GM18951 (cell line): ENCODE results near the gene KRT38.

Experiments
- POLR2A ChIP-seq: IDR thresholded peaks from 4 replicates; pipeline ENCODE4 v1.6.1; 2011; ENCODE audit warnings: mild to moderate bottlenecking; ENCODE audit not compliant: insufficient read length, insufficient read depth; ENCODE audit errors: extremely low read depth
- in situ Hi-C: fragments of 300-500 bp; cut with MboI; formaldehyde crosslinking; loops from one replicate; pipeline ENCODE4 v1.12.0; 2022; ENCODE audit warnings: low sequenced_read_pairs, mixed read lengths, inconsistent platforms; ENCODE audit not compliant: unreplicated experiment

KRT38 gene

DNA sequence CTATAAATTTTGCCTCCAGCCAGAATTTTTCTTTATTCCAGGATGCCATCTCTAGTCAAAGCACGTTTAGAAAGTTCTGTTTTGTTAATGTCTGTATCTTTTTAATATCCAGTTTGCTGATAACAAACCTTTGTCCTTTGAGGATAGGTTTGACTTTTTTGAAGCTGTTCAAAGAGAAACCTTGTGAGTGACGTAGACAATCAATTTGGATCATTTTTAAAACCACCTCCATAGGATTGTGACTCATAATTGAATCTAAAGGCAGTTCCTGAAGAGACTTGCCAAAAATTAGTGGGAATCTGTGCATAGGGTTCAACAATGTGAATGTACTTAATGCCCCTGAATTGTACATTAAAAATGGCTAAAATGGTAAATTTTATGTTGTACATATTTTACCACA lies 49.2 kb downstream of the KRT38 start:
- TF ChIP-seq POLR2A: no peak
- in situ Hi-C loops: loop anchor here (10.0 kb wide), 1 partner anchor 107 kb away; no protein-coding TSS in a partner anchor

DNA sequence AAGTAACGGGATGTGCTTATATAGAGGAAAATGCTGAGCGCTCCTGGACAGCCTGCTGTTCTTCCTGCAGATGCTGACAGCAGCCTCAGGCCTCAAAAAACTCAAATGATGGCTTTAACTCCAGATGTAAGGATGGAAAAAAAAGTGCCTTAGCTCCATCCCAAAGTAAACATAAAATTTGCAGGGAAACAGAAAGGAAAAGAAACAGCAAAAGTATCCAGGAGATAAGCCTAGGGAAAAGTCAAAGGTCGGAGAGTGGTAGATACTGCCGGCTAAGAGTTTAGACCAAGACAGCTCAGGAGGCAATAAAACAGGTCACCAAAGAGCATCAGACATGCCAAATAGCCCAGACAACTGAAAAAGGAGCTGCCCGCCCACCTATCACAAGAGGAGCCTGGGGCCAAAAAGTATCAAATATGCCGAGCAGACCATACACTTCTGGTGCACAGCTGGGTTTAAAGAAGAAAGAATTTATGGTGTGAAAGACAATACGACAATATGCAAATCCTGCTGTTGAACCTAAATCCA lies 50.3 kb downstream of the KRT38 start:
- no peak for TF ChIP-seq POLR2A
- in situ Hi-C loops: loop anchor here (10.0 kb wide), 1 partner anchor 106 kb away; no protein-coding TSS in a partner anchor

DNA sequence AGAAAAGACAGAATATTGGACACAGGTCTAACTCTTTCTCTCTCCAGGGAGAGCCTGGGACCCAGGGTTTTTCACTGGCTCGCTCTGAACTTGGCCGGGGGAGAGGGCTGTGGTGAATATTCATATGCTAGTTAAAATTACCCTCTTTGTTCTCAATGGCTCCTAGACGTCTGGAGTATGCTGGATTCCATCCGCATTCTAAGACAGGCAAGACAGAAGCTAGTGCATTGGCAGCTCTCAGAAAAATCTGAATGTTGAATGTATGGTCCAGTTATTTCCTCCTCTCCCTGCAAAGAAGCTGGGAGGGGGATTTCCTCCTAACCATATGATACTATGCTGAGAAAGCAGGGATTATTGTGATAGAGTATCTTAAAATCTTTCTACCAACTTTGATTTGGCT lies 53.1 kb downstream of the KRT38 start:
- no peak for TF ChIP-seq POLR2A
- in situ Hi-C loops: no loop called here

DNA sequence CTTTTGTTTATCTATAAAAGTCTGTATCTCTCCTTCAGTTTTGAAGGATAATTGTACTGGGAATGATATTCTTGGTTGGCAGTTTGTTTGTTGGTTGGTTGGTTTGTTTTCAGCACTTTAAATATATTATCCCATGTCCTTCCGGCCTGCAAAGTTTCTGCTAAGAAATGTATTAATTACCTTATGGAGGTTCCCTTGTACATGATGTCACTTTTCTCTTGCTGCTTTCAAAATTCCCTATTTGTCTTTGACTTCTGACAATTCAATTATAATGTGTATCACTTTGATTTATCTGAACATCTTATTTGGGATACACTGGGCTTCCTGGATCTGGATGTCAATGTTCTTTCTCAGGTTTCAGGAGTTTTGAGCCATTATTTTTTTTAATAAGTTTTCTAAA lies 54.6 kb downstream of the KRT38 start:
- no peak for TF ChIP-seq POLR2A
- in situ Hi-C loops: no loop called here
